HEK293T (cell line): ENCODE data around the gene TMEM33.
A peak's percentile ranks its signal among the peaks of the same experiment; 100 is the strongest.

ENCODE experiments used
- CTCF ChIA-PET: fragments of 350-600 bp; formaldehyde crosslinking; extraction: SDS; loops from one replicate; lab custom pipeline; 2021; ENCODE audit warnings: antibody characterized with exemption, inconsistent platforms; lab: Yijun Ruan, JAX
- POLR2A ChIA-PET: fragments of 350-600 bp; formaldehyde crosslinking; extraction: SDS; loops from one replicate; lab custom pipeline; 2020; ENCODE audit warnings: antibody characterized with exemption, inconsistent platforms; lab: Yijun Ruan, JAX
- DNase-seq: peaks from one replicate; pipeline ENCODE4 v3.0.0; 2012; ENCODE audit warnings: mixed read lengths; ENCODE audit errors: extremely low spot score
- ARNT ChIP-seq: fragments of 450-650 bp; IDR thresholded peaks from 2 replicates; pipeline ENCODE4 v1.6.1; 2017; ENCODE audit warnings: mild to moderate bottlenecking
- BHLHE40 ChIP-seq: fragments of 450-650 bp; IDR thresholded peaks from 2 replicates; pipeline ENCODE4 v1.6.1; 2016; ENCODE audit warnings: mild to moderate bottlenecking, moderate library complexity, borderline replicate concordance
- CTBP1 ChIP-seq: fragments of 450-650 bp; IDR thresholded peaks from 2 replicates; pipeline ENCODE4 v1.6.1; 2016; ENCODE audit warnings: borderline replicate concordance
- ELF4 ChIP-seq: fragments of 450-650 bp; IDR thresholded peaks from 2 replicates; pipeline ENCODE4 v1.6.1; 2017; ENCODE audit warnings: antibody characterized with exemption
- FOXA1 ChIP-seq: fragments of 450-650 bp; IDR thresholded peaks from 2 replicates; pipeline ENCODE4 v1.6.1; 2016; ENCODE audit warnings: mild to moderate bottlenecking
- FOXK2 ChIP-seq: fragments of 450-650 bp; IDR thresholded peaks from 2 replicates; pipeline ENCODE4 v1.6.1; 2016; ENCODE audit warnings: mild to moderate bottlenecking
- FOXM1 ChIP-seq: fragments of 450-650 bp; IDR thresholded peaks from 2 replicates; pipeline ENCODE4 v1.6.1; 2017; ENCODE audit warnings: mild to moderate bottlenecking, borderline replicate concordance
- HDGF ChIP-seq: fragments of 450-650 bp; IDR thresholded peaks from 2 replicates; pipeline ENCODE4 v1.6.1; 2017; ENCODE audit warnings: antibody characterized with exemption, borderline replicate concordance
- L3MBTL2 ChIP-seq: fragments of 450-650 bp; conservative IDR thresholded peaks from 2 replicates; pipeline ENCODE4 v1.6.1; 2016; ENCODE audit warnings: mild to moderate bottlenecking
- LEF1 ChIP-seq: fragments of 450-650 bp; IDR thresholded peaks from 2 replicates; pipeline ENCODE4 v1.6.1; 2017; ENCODE audit warnings: mild to moderate bottlenecking, borderline replicate concordance
- NFRKB ChIP-seq: fragments of 450-650 bp; IDR thresholded peaks from 2 replicates; pipeline ENCODE4 v1.6.1; 2016; ENCODE audit warnings: mild to moderate bottlenecking, moderate library complexity
- SP1 ChIP-seq: fragments of 450-650 bp; IDR thresholded peaks from 2 replicates; pipeline ENCODE4 v1.6.1; 2017
- SUZ12 ChIP-seq: fragments of 450-650 bp; IDR thresholded peaks from 2 replicates; pipeline ENCODE4 v1.6.1; 2016; ENCODE audit warnings: mild to moderate bottlenecking
- TARDBP ChIP-seq: fragments of 450-650 bp; IDR thresholded peaks from 2 replicates; pipeline ENCODE4 v1.6.1; 2016
- ZNF384 ChIP-seq: fragments of 450-650 bp; IDR thresholded peaks from 2 replicates; pipeline ENCODE4 v1.6.1; 2016
- TF ChIP-seq, protein P1 (sequence below): fragments of 450-650 bp; IDR thresholded peaks from 2 replicates; pipeline ENCODE4 v1.6.1; 2016

Gene TMEM33

DNA sequence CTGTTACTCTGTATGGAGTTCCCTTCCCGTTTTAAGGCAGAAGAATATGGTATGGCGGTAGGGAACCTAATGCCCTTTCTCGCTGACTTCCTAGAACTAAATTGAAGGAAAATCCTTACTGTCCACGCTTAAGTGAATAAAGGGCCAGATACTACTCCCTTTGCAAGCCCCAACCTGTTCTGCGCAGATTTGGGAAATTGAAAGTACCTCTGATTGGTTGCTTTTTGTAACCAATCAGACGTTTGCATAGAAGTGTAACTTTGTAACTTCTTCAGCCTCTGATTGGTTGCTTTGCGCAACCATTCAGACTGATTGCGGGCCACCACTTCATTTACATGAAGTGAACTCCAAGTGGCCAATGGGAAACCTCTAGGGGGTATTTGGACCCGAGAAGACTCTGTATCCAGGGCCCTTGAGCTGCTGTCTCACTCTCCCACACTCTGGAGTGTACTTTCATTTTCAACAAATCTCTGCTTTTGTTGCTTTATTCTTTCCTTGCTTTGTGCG is 1.2 kb upstream of the TMEM33 start:
- CTCF ChIA-PET, result no interaction called here
- no peak for DNase-seq
- POLR2A ChIA-PET, result interaction anchor here (0.8 kb wide), 1 partner anchor 10 kb away, joined by 7 read pairs; no protein-coding TSS in a partner anchor
- no peak for TF ChIP-seq BHLHE40
- no peak for TF ChIP-seq SP1
- TF ChIP-seq FOXK2, result no peak
- no peak for TF ChIP-seq FOXA1
- no peak for TF ChIP-seq CTBP1
- TF ChIP-seq NFRKB, result no peak
- no peak for TF ChIP-seq HDGF
- no peak for TF ChIP-seq TARDBP
- TF ChIP-seq, protein P1, sequence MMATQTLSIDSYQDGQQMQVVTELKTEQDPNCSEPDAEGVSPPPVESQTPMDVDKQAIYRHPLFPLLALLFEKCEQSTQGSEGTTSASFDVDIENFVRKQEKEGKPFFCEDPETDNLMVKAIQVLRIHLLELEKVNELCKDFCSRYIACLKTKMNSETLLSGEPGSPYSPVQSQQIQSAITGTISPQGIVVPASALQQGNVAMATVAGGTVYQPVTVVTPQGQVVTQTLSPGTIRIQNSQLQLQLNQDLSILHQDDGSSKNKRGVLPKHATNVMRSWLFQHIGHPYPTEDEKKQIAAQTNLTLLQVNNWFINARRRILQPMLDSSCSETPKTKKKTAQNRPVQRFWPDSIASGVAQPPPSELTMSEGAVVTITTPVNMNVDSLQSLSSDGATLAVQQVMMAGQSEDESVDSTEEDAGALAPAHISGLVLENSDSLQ, result no peak
- no peak for TF ChIP-seq ARNT
- no peak for TF ChIP-seq ZNF384
- no peak for TF ChIP-seq SUZ12
- TF ChIP-seq LEF1, result no peak
- no peak for TF ChIP-seq FOXM1

DNA sequence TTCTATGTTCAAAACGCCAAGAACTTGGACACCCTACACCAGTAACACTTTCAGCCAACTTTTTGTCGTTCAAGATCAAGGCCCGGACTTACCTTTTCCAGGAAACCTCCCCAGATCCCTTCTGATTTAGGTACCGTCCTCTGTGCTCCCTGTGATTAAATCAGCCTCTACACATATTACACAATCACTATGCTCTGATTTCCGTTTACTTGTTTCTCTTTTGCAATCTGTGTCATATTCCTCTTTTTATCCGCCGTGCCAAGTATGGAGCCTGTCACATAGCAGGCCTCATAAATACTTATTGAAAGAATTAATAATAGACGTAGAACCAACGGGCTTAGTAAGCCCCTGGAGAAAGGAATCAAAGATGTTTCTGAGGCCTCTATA is 722 bp upstream of the TMEM33 start:
- TF ChIP-seq, protein P1, result no peak
- TF ChIP-seq ARNT, result no peak
- no peak for TF ChIP-seq CTBP1
- no peak for TF ChIP-seq TARDBP
- no peak for TF ChIP-seq ZNF384
- no peak for TF ChIP-seq FOXM1
- TF ChIP-seq NFRKB, result no peak
- no peak for TF ChIP-seq L3MBTL2
- no peak for TF ChIP-seq SP1
- no peak for TF ChIP-seq LEF1
- no peak for TF ChIP-seq SUZ12
- ChIA-PET POLR2A (interaction anchor here (0.6 to 0.8 kb wide), 2 partner anchors 10 to 222 kb away, joined by 3 to 7 read pairs; no protein-coding TSS in a partner anchor), CTCF (no interaction called here)
- no peak for DNase-seq

DNA sequence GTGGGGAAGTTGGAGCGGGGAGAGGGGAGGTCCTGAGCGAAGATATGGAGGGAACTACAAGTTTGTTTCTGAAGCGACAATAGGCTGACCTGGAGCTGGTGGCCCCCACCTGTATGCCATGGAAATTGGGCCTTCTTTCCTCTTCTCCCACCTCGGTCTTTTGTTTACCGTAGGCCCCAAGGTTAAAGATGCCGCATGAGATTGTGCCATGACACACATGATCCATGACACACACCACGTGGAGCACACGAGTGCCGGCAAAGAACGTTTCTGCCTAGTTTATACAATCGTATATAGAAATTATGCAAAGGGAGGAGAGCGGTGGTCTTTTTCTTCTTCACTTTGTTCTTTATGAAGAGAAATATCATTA is 408 bp downstream of the TMEM33 start:
- ChIA-PET CTCF (interaction anchor here (0.5 kb wide), 1 partner anchor 718 kb away, joined by 7 read pairs; no protein-coding TSS in a partner anchor), POLR2A (no interaction called here)
- DNase-seq, result peak; percentile 25
- TF ChIP-seq L3MBTL2, result peak; percentile 88
- TF ChIP-seq ELF4, result no peak

DNA sequence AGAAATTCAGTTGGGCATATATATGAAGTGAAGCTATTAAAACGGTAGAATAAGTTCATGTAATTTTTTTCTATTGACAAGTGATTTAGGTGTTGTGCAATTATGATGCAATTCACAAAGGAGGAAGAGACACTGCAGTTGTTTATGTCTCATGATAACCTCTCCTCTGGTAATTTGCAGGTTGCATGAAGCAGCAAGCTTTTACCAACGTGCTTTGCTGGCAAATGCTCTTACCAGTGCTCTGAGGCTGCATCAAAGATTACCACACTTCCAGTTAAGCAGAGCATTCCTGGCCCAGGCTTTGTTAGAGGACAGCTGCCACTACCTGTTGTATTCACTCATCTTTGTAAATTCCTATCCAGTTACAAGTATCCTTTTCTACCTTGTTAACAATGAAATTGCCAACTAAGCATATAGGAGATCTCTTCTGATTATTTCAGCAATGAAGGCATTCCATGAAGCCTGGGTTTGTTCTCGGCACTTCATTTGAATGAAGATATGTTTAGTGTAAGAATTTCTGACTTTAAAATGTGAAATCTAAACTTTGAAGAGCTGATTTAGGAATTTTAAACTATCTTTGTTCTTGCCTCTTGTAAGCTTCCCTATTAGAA is 3.9 kb downstream of the TMEM33 start:
- ChIA-PET POLR2A (no interaction called here), CTCF (no interaction called here)
- TF ChIP-seq SP1, result no peak
- no peak for TF ChIP-seq FOXA1
- no peak for TF ChIP-seq L3MBTL2
- no peak for TF ChIP-seq LEF1
- TF ChIP-seq FOXK2, result no peak
- no peak for TF ChIP-seq BHLHE40
- no peak for TF ChIP-seq NFRKB
- no peak for TF ChIP-seq ZNF384
- no peak for TF ChIP-seq ARNT
- no peak for TF ChIP-seq FOXM1
- no peak for TF ChIP-seq TARDBP
- TF ChIP-seq HDGF, result no peak
- no peak for TF ChIP-seq SUZ12
- TF ChIP-seq ELF4, result no peak
- DNase-seq, result no peak

DNA sequence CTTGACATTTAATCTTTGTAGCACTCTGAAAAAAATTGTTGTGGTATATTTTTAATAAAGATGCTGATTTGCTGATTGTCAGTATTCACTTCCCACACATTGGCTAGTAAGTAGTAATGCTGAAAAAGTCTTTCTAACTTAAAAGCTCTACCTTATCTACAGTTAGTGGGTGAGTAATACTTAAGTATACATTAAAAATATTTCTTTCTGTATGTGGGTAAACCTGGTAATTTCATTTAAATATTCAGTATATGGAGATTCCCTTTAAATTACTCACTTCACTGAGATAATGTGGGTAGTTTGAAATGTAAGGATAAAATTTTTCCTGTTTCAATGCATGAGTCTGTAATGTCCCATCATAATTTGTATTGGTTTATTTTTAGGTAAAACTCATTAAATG is 5.6 kb downstream of the TMEM33 start:
- ChIA-PET POLR2A (no interaction called here), CTCF (no interaction called here)
- no peak for DNase-seq
- no peak for TF ChIP-seq FOXM1
- no peak for TF ChIP-seq TARDBP
- no peak for TF ChIP-seq NFRKB
- TF ChIP-seq ZNF384, result no peak
- no peak for TF ChIP-seq ARNT
- no peak for TF ChIP-seq BHLHE40
- TF ChIP-seq, protein P1, result no peak
- no peak for TF ChIP-seq SUZ12
- no peak for TF ChIP-seq LEF1
- TF ChIP-seq L3MBTL2, result no peak
- no peak for TF ChIP-seq CTBP1
- TF ChIP-seq SP1, result no peak
- no peak for TF ChIP-seq FOXA1
- no peak for TF ChIP-seq ELF4
- TF ChIP-seq FOXK2, result no peak
- TF ChIP-seq HDGF, result no peak

DNA sequence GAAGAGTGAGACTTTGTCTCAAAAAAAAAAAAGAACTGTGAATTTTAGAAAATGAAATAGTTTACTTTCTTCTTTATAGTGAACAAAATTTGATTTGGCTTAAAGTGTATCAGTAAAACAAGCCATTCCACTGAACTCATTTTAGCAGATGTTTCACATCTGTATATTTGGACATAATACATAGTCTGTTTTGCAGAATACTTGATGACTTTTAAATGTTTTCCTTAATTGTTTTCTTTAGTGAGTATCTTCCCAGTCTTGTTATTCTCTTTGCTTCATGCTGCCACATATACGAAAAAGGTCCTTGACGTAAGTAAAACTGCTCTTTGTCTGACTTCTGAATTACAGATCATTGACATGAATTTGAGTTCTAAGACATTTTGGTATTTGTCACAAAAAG is 8.3 kb downstream of the TMEM33 start:
- TF ChIP-seq TARDBP (no peak), FOXA1 (no peak), FOXM1 (no peak), ELF4 (no peak)
- TF ChIP-seq, protein P1, result no peak
- no peak for DNase-seq
- POLR2A ChIA-PET, result no interaction called here
- CTCF ChIA-PET, result no interaction called here
